Caco-2 (cell line): ENCODE data around the gene RNF182. TPM values are rescaled to one million over a fixed set of nuclear protein-coding genes. Genes with fewer than 3 reads are reported as not detected.

ENCODE experiments used
- BruUV-seq: library from RNA; stranded (reverse); fragments of 400-500 nt; replicated peaks from 2 replicates; lab custom pipeline; 2021; lab: Mats Ljungman, UMichigan
- CTCF ChIA-PET: fragments of 300-600 bp; sonication (Branson Sonifier 250); formaldehyde crosslinking; loops from one replicate; lab custom pipeline; 2022; ENCODE audit warnings: antibody characterized with exemption; lab: Charles Lee
- POLR2A ChIA-PET: fragments of 300-600 bp; sonication (Branson Sonifier 250); formaldehyde crosslinking; loops from one replicate; lab custom pipeline; 2022; ENCODE audit warnings: antibody characterized with exemption; lab: Charles Lee
- DNase-seq, 2 experiments: peaks; one replicate each; pipeline versions ENCODE4 v3.0.0 to v3.0.0-alpha.2; 2020 to 2022
- H3K27me3 ChIP-seq: replicated peaks from 2 replicates; pipeline ENCODE4 v1.6.0; 2011; ENCODE audit warnings: low read length; ENCODE audit not compliant: control insufficient read depth, insufficient read depth
- H3K36me3 ChIP-seq: 2 replicates; pipeline ENCODE4 v1.5.1; 2011; ENCODE audit warnings: low read length; ENCODE audit not compliant: control insufficient read depth, insufficient read depth
- H3K4me1 ChIP-seq: fragments of 250-450 bp; sonication (Bioruptor Pico); 2 replicates; pipeline ENCODE4 v1.5.1; 2020; ENCODE audit warnings: mild to moderate bottlenecking
- H3K4me3 ChIP-seq: 2 replicates; pipeline ENCODE4 v1.5.1; 2011; ENCODE audit warnings: low read depth, mild to moderate bottlenecking, control low read depth, low read length
- H3K9me3 ChIP-seq: fragments of 250-450 bp; sonication (Bioruptor Pico); 2 replicates; pipeline ENCODE4 v1.5.1; 2020; ENCODE audit warnings: mild to moderate bottlenecking, moderate library complexity
- H3K27ac Mint-ChIP-seq: one replicate; pipeline ENCODE4 v1.8.0; 2022; ENCODE audit warnings: mixed read lengths; ENCODE audit not compliant: unreplicated experiment
- H3K27me3 Mint-ChIP-seq: one replicate; pipeline ENCODE4 v1.8.0; 2022; ENCODE audit warnings: mixed read lengths; ENCODE audit not compliant: insufficient read depth, unreplicated experiment
- H3K36me3 Mint-ChIP-seq: one replicate; pipeline ENCODE4 v1.8.0; 2022; ENCODE audit warnings: mild to moderate bottlenecking, mixed read lengths; ENCODE audit not compliant: insufficient read depth, unreplicated experiment
- H3K4me1 Mint-ChIP-seq: one replicate; pipeline ENCODE4 v1.8.0; 2022; ENCODE audit warnings: low read depth, mixed read lengths; ENCODE audit not compliant: unreplicated experiment
- H3K4me3 Mint-ChIP-seq: one replicate; pipeline ENCODE4 v1.8.0; 2022; ENCODE audit warnings: mild to moderate bottlenecking, moderate library complexity, mixed read lengths; ENCODE audit not compliant: unreplicated experiment
- H3K9me3 Mint-ChIP-seq: one replicate; pipeline ENCODE4 v1.8.0; 2022; ENCODE audit warnings: mixed read lengths; ENCODE audit not compliant: unreplicated experiment
- CTCF ChIP-seq, 2 experiments: fragments of 200-600 bp in 1 of 2; IDR thresholded peaks; 1 replicate in 1 of 2; 2 replicates in 1 of 2; pipeline versions ENCODE4 v1.5.1 to v1.8.0; 2011 to 2022; ENCODE audit warnings: antibody characterized with exemption in 1 of 2, control low read depth in 1 of 2, inconsistent platforms in 1 of 2, low read depth in 1 of 2, low read length in 1 of 2, mild to moderate bottlenecking in 1 of 2, moderate library complexity in 1 of 2; ENCODE audit not compliant: insufficient read depth in 1 of 2, severe bottlenecking in 1 of 2, unreplicated experiment in 1 of 2
- intact Hi-C: fragments of 100-400 bp; cut with micrococcal nuclease; formaldehyde crosslinking; loops from one replicate; pipeline ENCODE4 v1.10.0; 2022; ENCODE audit not compliant: unreplicated experiment
- total RNA-seq: library from RNA; stranded (reverse); gene quantifications from 2 replicates; pipeline ENCODE4 v1.2.3, GENCODE V29; 2022

The RNF182 gene
- total RNA-seq, 1 experiment from 2014 or later, result 0.39 TPM

GRCh38 chr6:13947611-13948178, 22.9 kb downstream of the RNF182 start:
- no peak overlapping the region for H3K4me3 ChIP-seq
- no peaks in the 10 kb centered on the region for H3K27me3 ChIP-seq
- Mint-ChIP-seq H3K36me3 (no peaks in the 10 kb centered on the region), H3K4me1 (no peaks in the 10 kb centered on the region), H3K27ac (no peak overlapping the region), H3K4me3 (no peak overlapping the region), H3K27me3 (peaks cover 12% of the 10 kb centered on the region), H3K9me3 (peaks cover 18% of the 10 kb centered on the region)
- DNase-seq, result no peak
- intact Hi-C loops, result no loop called here
- H3K36me3 ChIP-seq, result no peaks in the 10 kb centered on the region
- no peak for TF ChIP-seq CTCF (IDR thresholded peaks at IDR 0.05; ENCODE audit: insufficient read depth in 1 of 2, low read depth in 1 of 2, low read length in 1 of 2, severe bottlenecking in 1 of 2, unreplicated experiment in 1 of 2)
- H3K4me1 ChIP-seq, result no peaks in the 10 kb centered on the region
- POLR2A ChIA-PET, result no interaction called here
- H3K9me3 ChIP-seq, result peaks cover 3% of the 10 kb centered on the region; the same call in 1 of the 2 replicates
- CTCF ChIA-PET, result no interaction called here
- no TSS peak for BruUV-seq

GRCh38 chr6:13952101-13952500, 27.3 kb downstream of the RNF182 start:
- Histone ChIP-seq H3K4me3 (no peak overlapping the region), H3K27me3 (no peaks in the 10 kb centered on the region), H3K4me1 (no peaks in the 10 kb centered on the region), H3K36me3 (no peaks in the 10 kb centered on the region), H3K9me3 (no peaks in the 10 kb centered on the region)
- Mint-ChIP-seq H3K27me3 (peaks cover 6% of the 10 kb centered on the region), H3K4me3 (no peak overlapping the region), H3K9me3 (peaks cover 18% of the 10 kb centered on the region), H3K36me3 (no peaks in the 10 kb centered on the region), H3K27ac (no peak overlapping the region), H3K4me1 (no peaks in the 10 kb centered on the region)
- POLR2A ChIA-PET, result no interaction called here
- CTCF ChIA-PET, result no interaction called here
- intact Hi-C loops, result no loop called here
- TF ChIP-seq CTCF (IDR thresholded peaks at IDR 0.05; ENCODE audit: insufficient read depth in 1 of 2, low read depth in 1 of 2, low read length in 1 of 2, severe bottlenecking in 1 of 2, unreplicated experiment in 1 of 2), result no peak
- BruUV-seq, result no TSS peak
- no peak for DNase-seq

- Histone ChIP-seq H3K4me3 (no peak overlapping the region), H3K27me3 (no peaks in the 10 kb centered on the region), H3K9me3 (no peaks in the 10 kb centered on the region), H3K4me1 (no peaks in the 10 kb centered on the region), H3K36me3 (no peaks in the 10 kb centered on the region)
- no peak for TF ChIP-seq CTCF (IDR thresholded peaks at IDR 0.05; ENCODE audit: insufficient read depth in 1 of 2, low read depth in 1 of 2, low read length in 1 of 2, severe bottlenecking in 1 of 2, unreplicated experiment in 1 of 2)
- Mint-ChIP-seq H3K4me1 (no peaks in the 10 kb centered on the region), H3K4me3 (no peak overlapping the region), H3K9me3 (peaks cover 18% of the 10 kb centered on the region), H3K36me3 (no peaks in the 10 kb centered on the region), H3K27ac (no peak overlapping the region), H3K27me3 (peaks cover 6% of the 10 kb centered on the region)
- no TSS peak for BruUV-seq
- ChIA-PET CTCF (no interaction called here), POLR2A (no interaction called here)
- no peak for DNase-seq
- intact Hi-C loops, result no loop called here
Measured at GRCh38 chr6:13953061-13953705, 28.4 kb downstream of the RNF182 start.
